Activated naive CD4-positive, alpha-beta T cell treated with anti-CD3 and anti-CD28 coated beads, Interleukin-2, amount 50 U/mL, for 72 hours (primary cell): ENCODE results near the gene ZBTB8B. TPM values are rescaled to one million over a fixed set of nuclear protein-coding genes. Genes with fewer than 3 reads are reported as not detected.
"Not testable (repeated sequence)": the region's sequence is repeated elsewhere in the genome, so short reads cannot be mapped to it uniquely, and the experiment has no call there.

Source experiments
- ATAC-seq, 2 donors: fragments of 150-1000 bp; cut with Tn5 transposase; 2 replicates each; pipeline ENCODE4 v1.10.0; 2021; ENCODE audit warnings: mild to moderate bottlenecking in 2 of 2, moderate library complexity in 2 of 2
- DNase-seq, 2 donors: peaks; one replicate each; pipeline ENCODE4 v3.0.0; 2021 to 2022; ENCODE audit warnings: low spot score in 2 of 2
- H3K27ac Mint-ChIP-seq, 2 donors: one replicate each; pipeline ENCODE4 v1.8.0; 2022; ENCODE audit warnings: mild to moderate bottlenecking in 2 of 2, mixed read lengths in 2 of 2
- H3K36me3 Mint-ChIP-seq, 2 donors: one replicate each; pipeline ENCODE4 v1.8.0; 2022; ENCODE audit warnings: mixed read lengths in 2 of 2
- H3K9me3 Mint-ChIP-seq, 2 donors: one replicate each; pipeline ENCODE4 v1.8.0; 2022; ENCODE audit warnings: mixed read lengths in 2 of 2
- total RNA-seq, 2 donors: library from RNA; stranded (reverse); gene quantifications; one replicate each; pipeline ENCODE4 v1.2.3, GENCODE V29; 2022

ZBTB8B gene
- total RNA-seq, 2 donors from 2014 or later: not detected

DNA sequence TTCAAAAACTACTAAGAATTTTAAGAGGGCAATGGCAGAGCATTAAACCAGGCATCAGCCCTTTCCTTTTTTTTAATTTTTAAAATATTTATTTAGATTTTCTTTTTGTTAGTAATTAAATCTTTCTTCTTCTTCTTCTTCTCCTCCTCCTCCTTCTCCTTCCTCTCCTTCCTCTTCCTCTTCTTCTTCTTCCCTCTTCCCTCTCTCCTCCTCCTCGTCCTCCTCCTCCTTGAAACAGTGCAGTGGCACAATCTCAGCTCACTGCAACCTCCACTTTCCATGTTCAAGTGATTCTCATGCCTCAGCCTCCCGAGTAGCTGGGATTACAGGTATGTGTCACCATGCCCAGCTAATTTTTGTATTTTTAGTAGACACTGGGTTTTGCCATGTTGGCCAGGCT is 1.9 kb upstream of the ZBTB8B start:
- H3K27ac Mint-ChIP-seq, DNase-seq, ATAC-seq: not testable (repeated sequence)
- Mint-ChIP-seq H3K36me3 (peaks cover 11 to 12% of the 10 kb centered on the region in 2 donors), H3K9me3 (peaks cover 7 to 14% of the 10 kb centered on the region in 2 donors)

DNA sequence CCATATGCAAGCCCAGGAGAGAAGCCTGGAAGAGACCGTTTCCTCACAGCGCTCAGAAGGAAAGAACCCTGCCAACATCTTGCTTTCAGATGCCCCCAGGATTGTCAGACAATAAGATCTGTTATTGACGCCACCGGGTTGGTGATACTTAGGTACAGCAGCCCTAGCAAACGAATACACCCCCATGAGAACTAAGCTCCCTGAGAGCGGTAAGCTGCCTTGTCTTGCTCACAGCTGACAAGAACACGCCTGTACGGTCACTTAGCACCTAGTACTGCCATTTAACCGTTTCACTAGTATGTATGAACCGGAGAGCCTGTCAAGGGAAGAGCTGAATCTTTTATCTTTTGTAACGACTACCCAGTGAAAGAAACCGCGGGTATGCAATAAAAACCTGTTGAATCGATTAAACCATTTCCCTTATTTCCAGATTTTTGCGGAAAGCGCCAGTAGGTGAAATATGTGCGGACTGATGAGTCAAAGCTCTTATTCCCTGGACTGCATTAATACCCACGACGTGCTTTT is 619 bp upstream of the ZBTB8B start:
- peak in 1 of 2 donors; percentile 20 for DNase-seq

GRCh38 chr1:32465578-32465933 is 684 bp downstream of the ZBTB8B start:
- ATAC-seq (no peak), DNase-seq (peak in 1 of 2 donors; percentile 6)
- Mint-ChIP-seq H3K36me3 (peaks cover 4 to 5% of the 10 kb centered on the region in 2 donors), H3K9me3 (no peaks in the 10 kb centered on the region), H3K27ac (no peak overlapping the region)

More for the DNA sequence above, 619 bp upstream of the ZBTB8B start:
- H3K27ac Mint-ChIP-seq: no peak overlapping the region
- ATAC-seq: peak in 1 of 2 donors; percentile 35
- H3K9me3 Mint-ChIP-seq: peaks cover 3% of the 10 kb centered on the region in 2 donors
- H3K36me3 Mint-ChIP-seq: peaks cover 6 to 9% of the 10 kb centered on the region in 2 donors

DNA sequence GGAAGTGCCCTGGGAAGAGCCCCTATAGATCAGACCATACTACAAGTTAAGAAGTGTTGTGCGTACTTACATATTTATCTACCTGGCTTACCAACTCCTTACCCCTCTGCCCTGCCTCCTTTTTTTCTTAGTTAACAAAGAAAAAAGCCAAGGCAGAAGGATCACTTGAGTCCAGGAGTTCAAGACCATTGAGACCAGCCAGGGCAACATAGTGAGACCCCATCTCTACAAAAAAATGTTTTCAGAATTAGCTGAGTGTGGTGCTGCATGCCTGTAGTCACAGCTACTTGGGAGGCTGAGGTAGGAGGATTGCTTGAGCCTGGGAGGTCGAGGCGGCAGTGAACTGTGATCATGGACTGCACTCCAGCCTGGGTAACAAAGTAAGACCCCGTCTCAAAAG is 1.9 kb downstream of the ZBTB8B start:
- ATAC-seq (no peak), DNase-seq (no peak)
- Mint-ChIP-seq H3K27ac (no peak overlapping the region), H3K36me3 (peaks cover 4 to 5% of the 10 kb centered on the region in 2 donors), H3K9me3 (no peaks in the 10 kb centered on the region)

- Mint-ChIP-seq H3K36me3 (peaks cover 4 to 5% of the 10 kb centered on the region in 2 donors), H3K9me3 (no peaks in the 10 kb centered on the region), H3K27ac (no peak overlapping the region)
- peak in 1 of 2 donors; percentile 28 for DNase-seq
- ATAC-seq: no peak
Measured at GRCh38 chr1:32468791-32469190, 3.9 kb downstream of the ZBTB8B start.

DNA sequence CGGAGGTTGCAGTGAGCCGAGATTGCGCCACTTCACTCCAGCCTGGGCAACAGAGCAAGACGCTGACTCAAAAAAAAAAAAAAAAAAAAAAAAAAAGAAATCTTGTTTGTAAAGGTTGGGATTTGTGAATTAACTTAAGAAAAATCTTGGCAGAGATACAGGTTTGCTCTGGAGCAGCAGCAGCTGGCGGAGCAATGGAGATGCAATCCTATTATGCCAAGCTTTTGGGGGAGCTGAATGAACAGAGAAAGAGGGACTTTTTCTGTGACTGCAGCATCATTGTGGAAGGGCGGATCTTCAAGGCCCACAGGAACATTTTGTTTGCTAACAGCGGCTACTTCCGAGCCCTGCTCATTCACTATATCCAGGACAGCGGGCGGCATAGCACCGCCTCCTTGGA is 5.6 kb downstream of the ZBTB8B start:
- ATAC-seq: no peak
- Mint-ChIP-seq H3K27ac (no peak overlapping the region), H3K36me3 (peaks cover 0 to 4% of the 10 kb centered on the region in 2 donors), H3K9me3 (no peaks in the 10 kb centered on the region)
- DNase-seq: no peak

DNA sequence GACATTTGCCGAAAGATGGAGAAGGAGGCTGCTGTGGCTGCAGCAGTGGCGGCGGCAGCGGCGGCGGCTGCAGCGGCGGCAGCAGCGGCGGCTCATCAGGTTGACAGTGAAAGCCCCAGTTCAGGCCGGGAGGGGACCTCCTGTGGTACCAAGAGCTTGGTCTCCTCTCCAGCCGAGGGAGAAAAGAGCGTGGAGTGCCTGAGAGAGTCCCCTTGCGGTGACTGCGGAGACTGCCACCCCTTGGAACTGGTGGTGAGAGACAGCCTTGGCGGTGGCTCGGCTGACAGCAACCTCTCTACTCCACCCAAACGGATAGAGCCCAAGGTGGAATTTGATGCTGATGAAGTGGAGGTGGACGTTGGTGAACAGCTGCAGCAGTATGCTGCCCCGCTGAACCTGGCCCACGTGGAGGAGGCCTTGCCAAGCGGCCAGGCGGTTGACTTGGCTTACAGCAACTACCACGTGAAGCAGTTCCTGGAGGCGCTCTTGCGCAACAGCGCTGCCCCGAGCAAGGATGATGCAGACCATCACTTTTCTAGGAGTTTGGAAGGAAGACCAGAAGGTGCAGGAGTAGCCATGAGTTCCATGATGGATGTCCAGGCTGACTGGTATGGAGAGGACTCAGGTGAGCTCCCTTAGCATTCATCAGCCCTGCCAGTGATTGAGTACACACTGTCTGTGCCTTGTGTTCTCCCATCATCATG is 6.3 kb downstream of the ZBTB8B start:
- Mint-ChIP-seq H3K9me3 (no peaks in the 10 kb centered on the region), H3K36me3 (no peaks in the 10 kb centered on the region), H3K27ac (no peak overlapping the region)
- DNase-seq (no peak), ATAC-seq (peak in 1 of 2 donors; percentile 37)

DNA sequence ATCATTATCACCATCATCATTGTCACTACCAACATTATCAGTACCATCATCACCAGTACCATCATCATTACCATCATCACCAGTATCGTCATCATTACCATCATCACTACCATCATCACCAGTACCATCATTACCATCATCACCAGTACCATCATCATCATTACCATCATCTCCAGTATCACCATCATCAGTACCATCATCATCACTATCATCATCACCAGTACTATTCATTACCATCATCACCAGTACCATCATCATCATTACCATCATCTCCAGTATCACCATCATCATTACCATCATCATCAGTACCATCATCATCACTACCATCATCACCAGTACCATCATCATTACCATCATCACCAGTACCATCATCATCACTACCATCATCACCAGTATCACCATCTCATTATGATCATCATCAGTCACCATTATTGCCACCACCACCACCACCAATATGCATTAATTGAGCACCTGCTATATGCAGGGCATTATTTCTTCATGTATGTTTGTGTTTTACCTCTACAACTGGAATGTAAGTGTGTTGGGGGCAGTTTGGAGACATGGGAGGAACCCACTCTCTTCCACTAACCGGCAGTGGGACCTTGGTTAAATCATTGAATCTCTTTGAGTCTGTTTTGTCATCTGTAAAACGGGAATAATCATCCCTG is 7.0 kb downstream of the ZBTB8B start:
- DNase-seq (no peak), ATAC-seq (no peak)
- Mint-ChIP-seq H3K9me3 (no peaks in the 10 kb centered on the region), H3K36me3 (no peaks in the 10 kb centered on the region), H3K27ac (no peak overlapping the region)

DNA sequence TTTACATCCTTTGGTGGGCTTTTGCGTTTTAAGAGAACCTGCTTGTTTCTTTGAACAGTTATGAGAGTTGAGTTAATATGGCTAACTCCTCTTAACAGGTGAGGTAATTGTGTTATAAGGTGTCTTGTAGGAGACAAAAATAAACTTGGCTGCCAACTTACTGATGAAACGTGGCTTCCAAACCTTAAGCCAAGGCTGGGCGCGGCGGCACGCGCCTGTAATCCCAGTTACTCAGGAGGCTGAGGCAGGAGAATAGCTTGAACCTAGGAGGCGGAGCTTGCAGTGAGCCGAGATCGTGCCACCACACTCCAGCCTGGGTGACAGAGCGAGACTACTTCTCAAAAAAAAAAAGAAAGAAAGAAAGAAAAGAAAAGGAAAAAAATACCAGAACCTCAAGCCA is 8.1 kb downstream of the ZBTB8B start:
- H3K27ac Mint-ChIP-seq, H3K36me3 Mint-ChIP-seq, DNase-seq, ATAC-seq, H3K9me3 Mint-ChIP-seq: not testable (repeated sequence)

DNA sequence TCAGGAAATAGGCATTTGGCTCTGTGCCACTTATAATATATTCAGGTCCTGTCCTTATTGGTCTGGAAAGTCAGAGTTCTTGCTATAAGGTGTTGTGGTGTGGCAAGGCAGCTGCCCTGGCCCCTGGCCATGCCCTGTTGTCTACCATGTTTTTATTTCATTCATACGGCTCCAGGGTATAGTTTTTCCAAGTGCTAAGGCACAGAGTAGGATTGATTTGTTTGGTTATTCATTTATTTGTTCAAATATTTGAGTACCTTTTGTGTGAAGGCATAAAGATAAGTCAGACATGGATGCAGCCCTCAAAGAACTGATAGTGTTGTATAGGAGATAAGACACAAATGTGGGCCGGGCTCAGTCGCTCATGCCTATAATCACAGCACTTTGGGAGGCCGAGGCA is 10.1 kb downstream of the ZBTB8B start:
- ATAC-seq (no peak), DNase-seq (no peak)
- Mint-ChIP-seq H3K36me3 (no peaks in the 10 kb centered on the region), H3K9me3 (no peaks in the 10 kb centered on the region), H3K27ac (no peak overlapping the region)

DNA sequence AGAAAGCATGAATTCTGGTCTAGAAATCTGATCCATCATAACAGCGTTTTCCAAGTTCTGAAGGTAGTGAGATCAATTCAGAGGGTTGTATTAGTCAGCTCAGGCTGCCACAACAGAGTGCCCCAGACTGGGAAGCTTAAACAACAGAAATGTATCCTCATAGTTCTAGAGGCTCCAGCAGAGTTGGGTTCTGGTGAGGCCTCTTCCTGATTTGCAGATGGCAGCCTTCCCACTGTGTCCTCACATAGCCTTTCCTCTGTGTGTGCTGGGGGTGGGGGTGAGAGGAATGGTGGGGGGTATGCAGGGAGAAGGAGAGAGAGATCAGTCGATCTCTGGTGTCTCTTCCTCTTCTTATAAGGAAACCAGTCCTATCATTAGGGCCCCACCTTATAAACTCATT is 15.1 kb downstream of the ZBTB8B start:
- Mint-ChIP-seq H3K27ac (no peak overlapping the region), H3K36me3 (no peaks in the 10 kb centered on the region), H3K9me3 (no peaks in the 10 kb centered on the region)
- ATAC-seq: no peak
- DNase-seq: no peak

DNA sequence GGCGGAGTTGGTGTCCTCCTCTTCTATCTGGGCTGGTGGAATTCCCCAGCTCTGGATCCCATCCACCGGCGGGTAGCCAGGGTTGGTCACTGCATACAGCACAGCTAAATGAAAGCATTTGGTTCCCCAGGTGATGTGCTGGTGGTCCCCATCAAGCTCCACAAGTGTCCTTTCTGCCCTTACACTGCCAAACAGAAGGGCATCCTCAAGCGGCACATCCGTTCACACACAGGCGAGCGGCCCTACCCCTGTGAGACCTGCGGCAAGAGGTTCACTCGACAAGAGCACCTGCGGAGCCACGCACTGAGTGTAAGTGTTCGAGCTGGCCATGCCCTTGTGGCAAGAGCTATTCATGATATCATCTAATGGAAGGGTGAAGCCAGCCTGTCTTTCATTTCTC is 15.9 kb downstream of the ZBTB8B start:
- DNase-seq: no peak
- Mint-ChIP-seq H3K9me3 (no peaks in the 10 kb centered on the region), H3K27ac (no peak overlapping the region), H3K36me3 (no peaks in the 10 kb centered on the region)
- ATAC-seq: no peak

GRCh38 chr1:32481788-32482187 is 16.9 kb downstream of the ZBTB8B start:
- not testable (repeated sequence) for H3K27ac Mint-ChIP-seq, ATAC-seq, DNase-seq, H3K36me3 Mint-ChIP-seq, H3K9me3 Mint-ChIP-seq

DNA sequence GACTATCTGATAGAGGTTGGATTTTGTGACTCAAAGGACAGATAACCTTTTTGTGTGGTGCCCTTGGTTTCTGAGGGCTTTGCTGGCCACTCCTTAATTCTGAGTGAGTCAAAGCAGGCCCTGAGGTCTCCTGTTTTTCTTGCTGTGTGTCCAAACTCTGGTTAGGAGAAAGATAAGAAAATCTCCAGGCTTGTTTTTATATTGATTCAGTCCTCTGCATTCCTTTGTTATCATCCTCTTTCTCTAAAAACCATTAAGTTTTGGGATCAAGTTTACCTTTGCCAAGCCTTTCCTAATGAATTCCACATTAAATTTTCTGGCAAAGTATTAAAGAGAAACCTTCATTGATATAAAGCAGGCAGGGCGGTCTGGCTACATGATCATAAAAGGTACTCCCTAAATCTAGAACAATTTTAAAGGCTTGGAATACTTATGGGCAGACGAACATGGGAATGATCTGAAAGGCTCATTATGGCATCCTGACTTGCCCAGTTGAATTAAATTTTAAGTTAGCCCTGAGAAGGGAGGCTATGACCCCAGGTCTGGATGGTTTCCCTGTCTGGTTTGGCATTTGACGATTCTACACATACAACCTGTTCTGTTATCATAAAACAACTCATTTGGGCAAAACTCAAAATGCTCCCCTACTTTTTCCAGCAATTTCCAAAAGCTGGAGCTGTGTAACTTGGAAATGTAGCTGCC is 20.8 kb downstream of the ZBTB8B start:
- H3K9me3 Mint-ChIP-seq: no peaks in the 10 kb centered on the region
- H3K27ac Mint-ChIP-seq: no peak overlapping the region
- no peaks in the 10 kb centered on the region for H3K36me3 Mint-ChIP-seq
- DNase-seq (no peak), ATAC-seq (no peak)

DNA sequence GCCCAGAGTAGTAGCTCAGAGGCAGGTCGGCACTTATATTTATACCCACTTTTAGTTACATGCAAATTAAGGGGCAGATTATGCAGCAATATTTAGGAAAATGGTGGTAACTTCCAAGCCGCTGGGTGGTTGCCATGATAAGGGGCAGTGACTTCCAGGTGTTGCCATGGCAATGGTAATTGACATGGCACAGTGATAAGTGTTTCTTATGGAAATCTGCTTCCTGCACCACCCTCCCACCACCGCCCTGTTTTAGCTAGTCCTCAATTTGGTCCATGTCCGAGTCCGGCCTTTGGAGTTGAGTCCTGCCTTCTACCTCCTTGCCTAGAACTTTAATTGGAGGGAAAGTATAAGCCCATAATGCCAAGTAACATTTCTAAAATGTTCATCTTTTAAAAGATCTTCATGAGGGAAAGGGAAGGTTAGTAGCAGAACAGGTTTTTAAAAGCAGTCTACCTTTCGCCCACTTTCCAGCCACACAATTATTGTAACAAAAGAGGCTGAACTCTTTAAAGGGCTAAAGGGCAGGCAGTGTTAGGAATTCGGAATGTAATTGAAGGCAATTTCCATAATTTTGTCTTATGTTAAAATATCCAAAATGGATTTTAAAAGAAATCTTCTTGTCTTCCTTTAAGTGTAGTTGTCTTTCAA is 21.7 kb downstream of the ZBTB8B start:
- ATAC-seq (no peak), DNase-seq (no peak)
- no peak overlapping the region for H3K27ac Mint-ChIP-seq
- H3K9me3 Mint-ChIP-seq: no peaks in the 10 kb centered on the region
- H3K36me3 Mint-ChIP-seq: no peaks in the 10 kb centered on the region

- DNase-seq (no peak), ATAC-seq (no peak)
- no peaks in the 10 kb centered on the region for H3K36me3 Mint-ChIP-seq
- H3K27ac Mint-ChIP-seq: no peak overlapping the region
- no peaks in the 10 kb centered on the region for H3K9me3 Mint-ChIP-seq
Measured at GRCh38 chr1:32487182-32487581, 22.3 kb downstream of the ZBTB8B start.
